A549 (cell line): ENCODE results near the gene IRX2.

Source experiments
- BHLHE40 ChIP-seq: IDR thresholded peaks from 2 replicates; pipeline ENCODE4 v1.6.1; 2012; ENCODE audit warnings: low read depth, low read length, inconsistent platforms
- CBX2 ChIP-seq: fragments of 200-600 bp; sonication (generic); IDR thresholded peaks from 2 replicates; pipeline ENCODE4 v1.6.1; 2016; ENCODE audit warnings: low read depth, mild to moderate bottlenecking, borderline replicate concordance
- CHD4 ChIP-seq: fragments of 200-600 bp; sonication (generic); IDR thresholded peaks from 2 replicates; pipeline ENCODE4 v1.6.1; 2016; ENCODE audit warnings: antibody characterized with exemption, mild to moderate bottlenecking, borderline replicate concordance
- ESRRA ChIP-seq: fragments of 150-350 bp; IDR thresholded peaks from 2 replicates; pipeline ENCODE4 v1.6.1; 2014; ENCODE audit warnings: mild to moderate bottlenecking, low read length, borderline replicate concordance
- KDM1A ChIP-seq: fragments of 200-600 bp; sonication (generic); IDR thresholded peaks from 2 replicates; pipeline ENCODE4 v1.6.1; 2016; ENCODE audit warnings: low read depth, mild to moderate bottlenecking
- MYC ChIP-seq: IDR thresholded peaks from 2 replicates; pipeline ENCODE4 v1.6.1; 2012; ENCODE audit warnings: mild to moderate bottlenecking, inconsistent platforms, low read length, improper control_type of control experiment, borderline replicate concordance
- RARB ChIP-seq: fragments of 250-450 bp; sonication (Bioruptor Pico); IDR thresholded peaks from 2 replicates; pipeline ENCODE4 v1.8.0; 2021; ENCODE audit warnings: mild to moderate bottlenecking, moderate library complexity
- SMC3 ChIP-seq: fragments of >200 bp; sonication (Bioruptor Twin); formaldehyde crosslinking; IDR thresholded peaks from 3 replicates; pipeline ENCODE4 v1.6.1; 2018; ENCODE audit warnings: inconsistent platforms
- TF ChIP-seq, protein P1 (sequence below): IDR thresholded peaks from 2 replicates; pipeline ENCODE4 v1.6.1; 2012
- TF ChIP-seq, protein P2 (sequence below): fragments of >200 bp; sonication (Bioruptor Twin); formaldehyde crosslinking; IDR thresholded peaks from 3 replicates; pipeline ENCODE4 v1.5.1; 2016
- TF ChIP-seq, protein P3 (sequence below): fragments of >200 bp; sonication (Bioruptor Twin); formaldehyde crosslinking; IDR thresholded peaks from 3 replicates; pipeline ENCODE4 v1.6.1; 2016
- TF ChIP-seq, protein P4 (sequence below): fragments of 200-600 bp; sonication (generic); IDR thresholded peaks from 2 replicates; pipeline ENCODE4 v1.6.1; 2016; ENCODE audit warnings: antibody characterized with exemption, mild to moderate bottlenecking, moderate library complexity

DNA sequence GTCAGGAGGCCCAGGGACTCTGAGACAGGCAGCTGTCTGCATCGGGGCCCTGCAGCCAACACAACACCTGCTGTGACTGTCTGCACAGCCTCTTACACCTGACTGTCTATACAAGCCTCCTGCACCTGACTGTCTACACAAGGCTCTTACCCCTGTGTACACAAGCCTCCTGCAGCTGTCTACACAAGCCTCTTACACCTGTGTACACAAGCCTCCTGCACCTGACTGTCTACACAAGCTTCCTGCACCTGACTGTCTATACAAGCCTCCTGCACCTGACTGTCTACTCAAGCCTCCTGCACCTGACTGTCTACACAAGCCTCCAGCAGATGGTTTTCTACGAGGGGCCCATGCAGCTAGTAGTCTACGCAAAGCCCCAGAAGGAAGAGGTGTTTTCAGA, 18.6 kb downstream of the IRX2 start:
- TF ChIP-seq, protein P1, sequence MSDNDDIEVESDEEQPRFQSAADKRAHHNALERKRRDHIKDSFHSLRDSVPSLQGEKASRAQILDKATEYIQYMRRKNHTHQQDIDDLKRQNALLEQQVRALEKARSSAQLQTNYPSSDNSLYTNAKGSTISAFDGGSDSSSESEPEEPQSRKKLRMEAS, result no peak
- no peak for TF ChIP-seq KDM1A
- TF ChIP-seq, protein P2, sequence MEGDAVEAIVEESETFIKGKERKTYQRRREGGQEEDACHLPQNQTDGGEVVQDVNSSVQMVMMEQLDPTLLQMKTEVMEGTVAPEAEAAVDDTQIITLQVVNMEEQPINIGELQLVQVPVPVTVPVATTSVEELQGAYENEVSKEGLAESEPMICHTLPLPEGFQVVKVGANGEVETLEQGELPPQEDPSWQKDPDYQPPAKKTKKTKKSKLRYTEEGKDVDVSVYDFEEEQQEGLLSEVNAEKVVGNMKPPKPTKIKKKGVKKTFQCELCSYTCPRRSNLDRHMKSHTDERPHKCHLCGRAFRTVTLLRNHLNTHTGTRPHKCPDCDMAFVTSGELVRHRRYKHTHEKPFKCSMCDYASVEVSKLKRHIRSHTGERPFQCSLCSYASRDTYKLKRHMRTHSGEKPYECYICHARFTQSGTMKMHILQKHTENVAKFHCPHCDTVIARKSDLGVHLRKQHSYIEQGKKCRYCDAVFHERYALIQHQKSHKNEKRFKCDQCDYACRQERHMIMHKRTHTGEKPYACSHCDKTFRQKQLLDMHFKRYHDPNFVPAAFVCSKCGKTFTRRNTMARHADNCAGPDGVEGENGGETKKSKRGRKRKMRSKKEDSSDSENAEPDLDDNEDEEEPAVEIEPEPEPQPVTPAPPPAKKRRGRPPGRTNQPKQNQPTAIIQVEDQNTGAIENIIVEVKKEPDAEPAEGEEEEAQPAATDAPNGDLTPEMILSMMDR, result no peak
- TF ChIP-seq CHD4, result no peak
- TF ChIP-seq SMC3, result no peak
- no peak for TF ChIP-seq BHLHE40
- TF ChIP-seq RARB (CRISPR knock-in tag), result no peak
- TF ChIP-seq, protein P3, sequence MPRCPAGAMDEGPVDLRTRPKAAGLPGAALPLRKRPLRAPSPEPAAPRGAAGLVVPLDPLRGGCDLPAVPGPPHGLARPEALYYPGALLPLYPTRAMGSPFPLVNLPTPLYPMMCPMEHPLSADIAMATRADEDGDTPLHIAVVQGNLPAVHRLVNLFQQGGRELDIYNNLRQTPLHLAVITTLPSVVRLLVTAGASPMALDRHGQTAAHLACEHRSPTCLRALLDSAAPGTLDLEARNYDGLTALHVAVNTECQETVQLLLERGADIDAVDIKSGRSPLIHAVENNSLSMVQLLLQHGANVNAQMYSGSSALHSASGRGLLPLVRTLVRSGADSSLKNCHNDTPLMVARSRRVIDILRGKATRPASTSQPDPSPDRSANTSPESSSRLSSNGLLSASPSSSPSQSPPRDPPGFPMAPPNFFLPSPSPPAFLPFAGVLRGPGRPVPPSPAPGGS, result no peak
- TF ChIP-seq, protein P4, sequence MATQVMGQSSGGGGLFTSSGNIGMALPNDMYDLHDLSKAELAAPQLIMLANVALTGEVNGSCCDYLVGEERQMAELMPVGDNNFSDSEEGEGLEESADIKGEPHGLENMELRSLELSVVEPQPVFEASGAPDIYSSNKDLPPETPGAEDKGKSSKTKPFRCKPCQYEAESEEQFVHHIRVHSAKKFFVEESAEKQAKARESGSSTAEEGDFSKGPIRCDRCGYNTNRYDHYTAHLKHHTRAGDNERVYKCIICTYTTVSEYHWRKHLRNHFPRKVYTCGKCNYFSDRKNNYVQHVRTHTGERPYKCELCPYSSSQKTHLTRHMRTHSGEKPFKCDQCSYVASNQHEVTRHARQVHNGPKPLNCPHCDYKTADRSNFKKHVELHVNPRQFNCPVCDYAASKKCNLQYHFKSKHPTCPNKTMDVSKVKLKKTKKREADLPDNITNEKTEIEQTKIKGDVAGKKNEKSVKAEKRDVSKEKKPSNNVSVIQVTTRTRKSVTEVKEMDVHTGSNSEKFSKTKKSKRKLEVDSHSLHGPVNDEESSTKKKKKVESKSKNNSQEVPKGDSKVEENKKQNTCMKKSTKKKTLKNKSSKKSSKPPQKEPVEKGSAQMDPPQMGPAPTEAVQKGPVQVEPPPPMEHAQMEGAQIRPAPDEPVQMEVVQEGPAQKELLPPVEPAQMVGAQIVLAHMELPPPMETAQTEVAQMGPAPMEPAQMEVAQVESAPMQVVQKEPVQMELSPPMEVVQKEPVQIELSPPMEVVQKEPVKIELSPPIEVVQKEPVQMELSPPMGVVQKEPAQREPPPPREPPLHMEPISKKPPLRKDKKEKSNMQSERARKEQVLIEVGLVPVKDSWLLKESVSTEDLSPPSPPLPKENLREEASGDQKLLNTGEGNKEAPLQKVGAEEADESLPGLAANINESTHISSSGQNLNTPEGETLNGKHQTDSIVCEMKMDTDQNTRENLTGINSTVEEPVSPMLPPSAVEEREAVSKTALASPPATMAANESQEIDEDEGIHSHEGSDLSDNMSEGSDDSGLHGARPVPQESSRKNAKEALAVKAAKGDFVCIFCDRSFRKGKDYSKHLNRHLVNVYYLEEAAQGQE, result no peak
- no peak for TF ChIP-seq CBX2
- TF ChIP-seq ESRRA, result no peak
- TF ChIP-seq MYC, result no peak
